Subcutaneous adipose tissue (tissue), 4 donors: Measurements from ENCODE around the gene AVPI1. TPM values are rescaled to one million over a fixed set of nuclear protein-coding genes. Genes with fewer than 3 reads are reported as not detected.

Experiments
- total RNA-seq, 4 donors: library from RNA; depleted of rRNA; stranded (reverse); fragments of >200 nt; gene quantifications; one replicate each; pipeline ENCODE4 v1.1.0, GENCODE V29; 2016
- TF ChIP-seq, protein P1 (sequence below): fragments of 450-650 bp; IDR thresholded peaks from one replicate; pipeline ENCODE4 v1.5.1; 2016; ENCODE audit warnings: low read depth, mild to moderate bottlenecking, control low read depth, antibody characterized with exemption, moderate library complexity

Gene AVPI1
- total RNA-seq, 4 donors from 2014 or later = 29.5 to 107 (median 61.6) TPM

DNA sequence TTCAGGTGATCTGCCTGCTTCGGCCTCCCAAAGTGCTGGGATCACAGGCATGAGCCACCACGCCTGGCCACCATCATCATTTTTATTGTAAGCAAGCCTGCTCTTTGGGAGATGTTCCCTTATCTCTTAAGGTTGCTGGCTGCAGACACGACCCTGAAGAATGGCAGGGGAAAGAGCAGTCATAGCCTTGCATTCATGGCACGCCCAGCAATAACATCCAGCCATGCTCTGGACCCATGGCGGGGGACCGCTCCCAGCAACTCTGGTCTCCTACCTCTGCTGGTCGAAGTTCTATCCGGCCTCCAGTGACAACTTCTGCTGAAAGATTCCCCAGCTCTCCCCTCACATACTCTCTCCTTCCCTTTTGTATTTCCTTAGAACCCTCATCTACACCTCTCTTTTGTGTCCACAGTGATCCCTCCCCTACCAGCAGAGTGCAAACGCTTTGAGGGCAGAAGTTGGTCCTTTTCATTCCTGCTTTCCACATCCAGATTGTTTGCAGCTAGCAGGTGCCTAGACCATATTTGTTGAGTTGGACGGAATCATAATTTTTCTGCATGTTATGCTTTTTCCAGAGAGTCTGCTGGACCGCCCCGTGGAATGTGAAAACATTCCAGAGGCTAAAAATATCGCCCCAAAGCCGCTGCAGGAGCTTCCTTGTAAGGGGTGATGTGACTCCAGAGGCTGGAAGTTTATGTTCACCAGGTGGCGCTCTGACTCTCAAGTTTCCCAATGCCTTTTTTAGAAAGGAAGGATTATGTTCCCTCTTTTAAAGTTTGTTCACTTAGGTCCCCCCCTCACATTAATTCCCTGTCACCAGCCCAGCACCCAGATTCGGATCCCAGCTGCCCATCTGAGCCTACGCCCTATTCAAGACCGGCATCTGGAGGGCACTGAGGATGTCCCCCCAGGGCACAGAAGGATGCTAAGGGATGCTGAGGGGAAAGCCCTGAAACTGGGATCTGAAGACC is 22.2 kb upstream of the AVPI1 start:
- TF ChIP-seq, protein P1, sequence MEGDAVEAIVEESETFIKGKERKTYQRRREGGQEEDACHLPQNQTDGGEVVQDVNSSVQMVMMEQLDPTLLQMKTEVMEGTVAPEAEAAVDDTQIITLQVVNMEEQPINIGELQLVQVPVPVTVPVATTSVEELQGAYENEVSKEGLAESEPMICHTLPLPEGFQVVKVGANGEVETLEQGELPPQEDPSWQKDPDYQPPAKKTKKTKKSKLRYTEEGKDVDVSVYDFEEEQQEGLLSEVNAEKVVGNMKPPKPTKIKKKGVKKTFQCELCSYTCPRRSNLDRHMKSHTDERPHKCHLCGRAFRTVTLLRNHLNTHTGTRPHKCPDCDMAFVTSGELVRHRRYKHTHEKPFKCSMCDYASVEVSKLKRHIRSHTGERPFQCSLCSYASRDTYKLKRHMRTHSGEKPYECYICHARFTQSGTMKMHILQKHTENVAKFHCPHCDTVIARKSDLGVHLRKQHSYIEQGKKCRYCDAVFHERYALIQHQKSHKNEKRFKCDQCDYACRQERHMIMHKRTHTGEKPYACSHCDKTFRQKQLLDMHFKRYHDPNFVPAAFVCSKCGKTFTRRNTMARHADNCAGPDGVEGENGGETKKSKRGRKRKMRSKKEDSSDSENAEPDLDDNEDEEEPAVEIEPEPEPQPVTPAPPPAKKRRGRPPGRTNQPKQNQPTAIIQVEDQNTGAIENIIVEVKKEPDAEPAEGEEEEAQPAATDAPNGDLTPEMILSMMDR = no peak

DNA sequence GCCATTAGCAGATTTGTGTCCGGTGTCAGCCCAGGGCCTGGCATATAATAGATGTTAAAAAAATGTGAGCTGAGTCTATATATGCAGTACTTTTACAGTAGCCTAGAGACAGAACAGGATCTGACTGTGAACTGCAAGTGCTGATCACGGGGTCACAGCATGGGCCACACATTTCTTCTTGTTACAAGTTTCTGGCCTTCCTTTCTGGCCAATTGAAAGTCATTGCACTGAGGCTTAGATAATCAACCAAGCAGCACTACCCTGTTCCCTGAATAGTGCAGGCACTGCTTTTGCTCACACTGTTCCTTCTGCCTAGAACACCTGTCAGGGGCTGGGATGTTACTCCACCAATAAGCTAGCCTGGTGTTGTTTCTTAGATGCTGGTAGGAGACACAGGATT is 21.1 kb upstream of the AVPI1 start:
- TF ChIP-seq, protein P1 = no peak

DNA sequence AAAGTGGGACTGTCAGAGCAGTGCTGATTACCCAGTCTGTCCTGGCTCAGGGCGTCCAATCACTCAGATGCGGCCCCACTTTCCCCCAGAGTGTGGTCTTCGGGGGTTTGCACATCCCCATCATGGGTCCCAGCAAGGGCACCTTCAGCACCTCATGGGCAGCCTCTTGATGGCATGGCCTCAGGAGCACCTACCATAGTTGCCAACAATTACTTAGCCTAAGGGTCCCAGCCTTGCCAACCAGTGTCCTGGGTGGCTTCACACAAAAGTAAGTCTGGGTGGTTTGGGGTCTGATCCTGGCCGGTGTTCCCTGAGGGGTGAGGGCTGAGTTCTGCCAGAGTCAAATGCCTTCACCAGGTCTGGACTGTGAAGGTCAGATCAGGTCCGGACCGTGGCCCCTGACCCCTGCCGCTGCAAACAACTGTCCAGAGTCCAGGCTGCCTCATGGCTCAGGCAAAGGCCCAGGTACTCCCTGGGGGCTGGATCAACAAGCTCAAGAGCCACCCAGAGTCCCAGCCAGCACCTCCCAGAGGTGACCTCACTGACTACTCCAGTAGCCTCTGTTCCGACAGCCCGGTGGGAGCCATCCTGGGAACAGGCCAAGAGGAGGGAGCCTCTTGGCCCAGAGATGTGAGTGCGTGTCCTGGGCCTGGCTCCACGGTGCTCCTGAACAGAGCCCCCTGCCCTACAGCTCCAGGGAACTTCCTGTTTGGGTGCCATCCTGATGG is 20.3 kb upstream of the AVPI1 start:
- TF ChIP-seq, protein P1 = no peak

DNA sequence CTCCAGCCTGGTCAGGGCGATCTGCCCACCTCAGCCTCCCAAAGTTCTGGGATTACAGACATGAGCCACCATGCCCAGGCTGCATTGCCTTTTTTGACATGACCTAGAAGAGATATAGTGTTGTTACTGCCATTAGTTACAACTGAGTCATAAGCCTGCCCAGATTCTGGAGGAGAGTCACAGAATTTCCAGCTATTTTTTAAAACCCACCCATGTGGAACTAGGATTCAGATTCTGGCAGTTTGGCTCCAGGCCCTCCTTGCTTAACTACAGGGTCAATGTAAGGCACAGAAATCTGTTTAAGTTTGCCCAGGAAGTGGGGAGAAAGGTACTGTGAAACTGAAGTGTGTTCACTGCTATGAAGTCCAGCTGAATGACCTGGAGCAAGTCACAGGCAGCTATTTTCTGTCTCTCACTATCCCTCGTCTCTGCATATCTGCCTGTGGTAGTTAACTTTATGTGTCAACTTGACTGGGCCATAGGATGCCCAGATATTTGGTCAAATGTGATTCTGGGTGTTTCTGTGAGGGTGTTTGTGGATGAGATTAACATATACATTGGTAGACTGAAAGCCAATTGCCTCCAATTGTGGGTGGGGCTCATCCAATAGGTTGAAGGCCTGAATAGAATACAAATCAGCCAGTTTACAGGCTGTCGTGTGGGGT is 18.1 kb upstream of the AVPI1 start:
- TF ChIP-seq, protein P1 = no peak

DNA sequence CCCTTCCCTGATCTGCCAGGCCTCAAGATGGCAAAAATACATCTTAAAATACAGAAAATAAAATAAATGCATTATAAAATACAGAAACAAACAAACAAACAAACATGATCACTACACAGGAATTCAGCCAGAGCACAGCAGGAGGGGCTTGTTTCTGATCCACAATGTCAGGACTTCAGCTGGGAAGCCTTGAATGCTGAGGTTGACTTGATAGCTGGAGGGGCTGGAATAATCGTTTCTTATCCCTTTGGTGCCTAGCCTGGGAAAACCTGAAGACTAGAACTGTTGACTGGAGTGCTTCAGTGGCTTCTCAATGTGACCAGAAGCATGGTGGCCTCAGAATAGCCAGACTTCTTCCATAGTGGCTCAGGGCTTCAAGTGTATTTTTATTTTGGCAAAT is 17.3 kb upstream of the AVPI1 start:
- TF ChIP-seq, protein P1 = no peak

DNA sequence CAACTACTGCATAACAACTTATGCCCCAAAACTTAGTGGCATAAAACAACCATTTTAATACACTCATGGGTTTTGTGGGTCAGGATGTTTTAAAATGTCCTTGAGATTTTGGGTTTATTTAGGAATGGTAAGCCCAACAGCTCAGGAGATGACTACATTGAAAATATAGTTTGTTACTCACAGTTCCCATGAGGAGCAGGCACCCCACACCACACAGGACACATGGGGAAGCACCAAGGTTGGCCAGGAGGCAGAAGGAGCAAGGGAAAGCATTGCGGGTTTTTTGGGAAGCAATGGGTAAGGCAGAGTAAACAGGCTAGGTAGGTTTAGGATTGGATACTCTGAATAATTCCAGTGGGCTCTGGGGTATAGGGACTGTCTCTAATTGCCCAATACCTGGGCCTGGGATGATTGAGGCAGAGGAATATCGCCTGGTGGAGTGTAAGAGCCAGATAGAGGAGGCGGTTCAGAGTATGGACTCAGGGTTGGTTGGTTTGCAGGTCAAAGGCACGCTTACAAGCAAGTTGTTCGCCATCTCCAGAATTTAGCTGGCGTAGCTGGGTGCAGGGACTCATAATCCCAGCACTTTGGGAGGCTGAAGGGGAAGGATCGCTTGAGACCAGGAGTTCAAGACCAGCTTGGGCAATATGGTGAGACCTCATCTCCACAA is 16.5 kb upstream of the AVPI1 start:
- TF ChIP-seq, protein P1 = no peak
